Measurements from ENCODE around the gene USP24. TPM values are rescaled to one million over a fixed set of nuclear protein-coding genes. Genes with fewer than 3 reads are reported as not detected.
"Not testable (repeated sequence)": the region's sequence is repeated elsewhere in the genome, so short reads cannot be mapped to it uniquely, and the experiment has no call there.

USP24 gene
- total and polyA plus RNA-seq, 12 donors, result 11.3 to 45.1 (median 25.9) TPM

GRCh38 chr1:55196433-55197035 lies 18.6 kb downstream of the USP24 start:
- H3K4me1 ChIP-seq (replicated peaks in 1 of 2), result peaks cover 5 to 26% of the 10 kb centered on the region in 2 donors
- H3K4me3 ChIP-seq, result no peak overlapping the region
- no peaks in the 10 kb centered on the region for H3K36me3 ChIP-seq (replicated peaks in 1 of 2)
- intact Hi-C loops (cut with DNase I), result no loop called here
- no peak for TF ChIP-seq POLR2A (IDR thresholded peaks at IDR 0.05)
- TF ChIP-seq CTCF (IDR thresholded peaks at IDR 0.05), result no peak
- H3K27ac ChIP-seq, result no peak overlapping the region
- H3K27me3 ChIP-seq, result no peaks in the 10 kb centered on the region
- DNase-seq, result no peak
- WGBS, 4 donors, result 64 to 77% (median 71%) methylated on average over 5 of the region's 5 CpGs
- H3K9me3 ChIP-seq (replicated peaks in 1 of 3), result no peaks in the 10 kb centered on the region

- intact Hi-C loops (cut with DNase I), result no loop called here
Observed at GRCh38 chr1:55195521-55196233, 19.5 kb downstream of the USP24 start.

GRCh38 chr1:55194851-55195250 lies 20.3 kb downstream of the USP24 start:
- no peaks in the 10 kb centered on the region for H3K36me3 ChIP-seq (replicated peaks in 1 of 2)
- no peaks in the 10 kb centered on the region for H3K9me3 ChIP-seq (replicated peaks in 1 of 3)
- H3K4me3 ChIP-seq, result no peak overlapping the region
- H3K27me3 ChIP-seq, result no peaks in the 10 kb centered on the region
- 74 to 92% (median 84%) methylated on average over 3 of the region's 3 CpGs for WGBS, 4 donors
- H3K27ac ChIP-seq, result no peak overlapping the region
- no peak for TF ChIP-seq CTCF (IDR thresholded peaks at IDR 0.05)
- no peak for DNase-seq
- intact Hi-C loops (cut with DNase I), result no loop called here
- H3K4me1 ChIP-seq (replicated peaks in 1 of 2), result peaks cover 5 to 26% of the 10 kb centered on the region in 2 donors

More at GRCh38 chr1:55195521-55196233, 19.5 kb downstream of the USP24 start:
- Histone ChIP-seq H3K4me3 (no peak overlapping the region), H3K9me3 (replicated peaks in 1 of 3) (no peaks in the 10 kb centered on the region), H3K27me3 (no peaks in the 10 kb centered on the region), H3K4me1 (replicated peaks in 1 of 2) (peaks cover 5 to 26% of the 10 kb centered on the region in 2 donors), H3K27ac (no peak overlapping the region), H3K36me3 (replicated peaks in 1 of 2) (no peaks in the 10 kb centered on the region)
- no peak for DNase-seq
- WGBS, 4 donors, result 80 to 91% (median 85%) methylated on average over 3 of the region's 3 CpGs
- no peak for TF ChIP-seq CTCF (IDR thresholded peaks at IDR 0.05)
- no peak for TF ChIP-seq POLR2A (IDR thresholded peaks at IDR 0.05)

- no peaks in the 10 kb centered on the region for H3K36me3 ChIP-seq (replicated peaks in 1 of 2)
- intact Hi-C loops (cut with DNase I), result no loop called here
- TF ChIP-seq POLR2A (IDR thresholded peaks at IDR 0.05), result no peak
- no peak for TF ChIP-seq CTCF (IDR thresholded peaks at IDR 0.05)
- DNase-seq, result no peak
- H3K27me3 ChIP-seq, result no peaks in the 10 kb centered on the region
- no peaks in the 10 kb centered on the region for H3K9me3 ChIP-seq (replicated peaks in 1 of 3)
- peaks cover 5 to 24% of the 10 kb centered on the region in 2 donors for H3K4me1 ChIP-seq (replicated peaks in 1 of 2)
- 75 to 83% (median 81%) methylated on average over 1 of the region's 1 CpG for WGBS, 4 donors
- no peak overlapping the region for H3K4me3 ChIP-seq
- no peak overlapping the region for H3K27ac ChIP-seq
Observed at GRCh38 chr1:55192093-55192492, 23.1 kb downstream of the USP24 start.

GRCh38 chr1:55191219-55191952 lies 23.8 kb downstream of the USP24 start:
- H3K9me3 ChIP-seq (replicated peaks in 1 of 3); DNase-seq; H3K4me3 ChIP-seq; H3K27ac ChIP-seq; H3K36me3 ChIP-seq (replicated peaks in 1 of 2); H3K27me3 ChIP-seq; intact Hi-C loops (cut with DNase I): not testable (repeated sequence)
- H3K4me1 ChIP-seq (replicated peaks in 1 of 2), result peaks cover 0 to 17% of the 10 kb centered on the region in 2 donors
- WGBS, 4 donors, result 88 to 91% (median 89%) methylated on average over 11 of the region's 11 CpGs
